KOPT-K1 (cell line): Measurements from ENCODE around the gene MAP1S.

ENCODE experiments used
- H3K27ac ChIP-seq: fragments of 200-600 bp; sonication (generic); 2 replicates; pipeline ENCODE4 v1.5.1; 2016; ENCODE audit warnings: antibody characterized with exemption, mild to moderate bottlenecking, low read depth, low read length; ENCODE audit not compliant: poor library complexity, severe bottlenecking
- H3K36me3 ChIP-seq: fragments of 200-600 bp; sonication (generic); 2 replicates; pipeline ENCODE4 v1.5.1; 2017; ENCODE audit warnings: antibody characterized with exemption, mild to moderate bottlenecking, low read length, moderate library complexity; ENCODE audit not compliant: insufficient read depth
- H3K9me3 ChIP-seq: fragments of 200-600 bp; sonication (generic); 2 replicates; pipeline ENCODE4 v1.5.1; 2017; ENCODE audit warnings: antibody characterized with exemption, low read length, mild to moderate bottlenecking; ENCODE audit not compliant: insufficient read depth, poor library complexity, severe bottlenecking

The MAP1S gene

DNA sequence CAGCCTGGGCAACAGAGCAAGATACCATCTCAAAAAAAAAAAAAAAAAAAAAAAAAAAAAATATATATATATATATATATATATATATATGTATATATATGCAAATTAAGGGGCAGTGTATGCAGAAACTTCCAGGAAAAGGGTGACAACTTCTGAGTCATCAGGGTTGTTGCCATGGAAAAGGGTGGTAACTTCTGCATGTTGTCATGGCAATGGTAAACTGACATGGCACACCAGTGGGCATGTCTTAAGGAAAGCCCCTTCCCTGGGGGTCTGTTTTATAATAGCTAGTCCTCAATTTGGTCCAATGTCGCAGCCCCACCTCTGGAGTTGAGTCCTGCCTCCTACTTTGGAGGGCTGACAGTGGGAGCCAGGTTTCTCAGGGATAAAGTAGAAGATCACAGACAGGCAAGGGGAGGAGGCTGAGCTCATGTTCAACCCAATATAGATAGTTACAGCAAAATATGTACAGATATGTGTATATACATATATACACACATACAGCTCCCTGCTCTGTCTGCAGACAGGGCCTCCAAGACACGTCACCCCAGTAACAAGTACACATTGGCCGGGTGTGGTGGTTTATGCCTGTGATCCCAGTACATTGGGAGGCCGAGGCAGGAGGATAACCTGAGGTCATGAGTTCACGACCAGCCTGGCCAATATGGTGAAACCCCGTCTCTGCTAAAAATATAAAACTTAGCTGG lies 24.7 kb downstream of the MAP1S start:
- Histone ChIP-seq H3K9me3 (no peaks in the 10 kb centered on the region), H3K36me3 (no peaks in the 10 kb centered on the region; the same call in 1 of the 2 replicates), H3K27ac (no peak overlapping the region)

DNA sequence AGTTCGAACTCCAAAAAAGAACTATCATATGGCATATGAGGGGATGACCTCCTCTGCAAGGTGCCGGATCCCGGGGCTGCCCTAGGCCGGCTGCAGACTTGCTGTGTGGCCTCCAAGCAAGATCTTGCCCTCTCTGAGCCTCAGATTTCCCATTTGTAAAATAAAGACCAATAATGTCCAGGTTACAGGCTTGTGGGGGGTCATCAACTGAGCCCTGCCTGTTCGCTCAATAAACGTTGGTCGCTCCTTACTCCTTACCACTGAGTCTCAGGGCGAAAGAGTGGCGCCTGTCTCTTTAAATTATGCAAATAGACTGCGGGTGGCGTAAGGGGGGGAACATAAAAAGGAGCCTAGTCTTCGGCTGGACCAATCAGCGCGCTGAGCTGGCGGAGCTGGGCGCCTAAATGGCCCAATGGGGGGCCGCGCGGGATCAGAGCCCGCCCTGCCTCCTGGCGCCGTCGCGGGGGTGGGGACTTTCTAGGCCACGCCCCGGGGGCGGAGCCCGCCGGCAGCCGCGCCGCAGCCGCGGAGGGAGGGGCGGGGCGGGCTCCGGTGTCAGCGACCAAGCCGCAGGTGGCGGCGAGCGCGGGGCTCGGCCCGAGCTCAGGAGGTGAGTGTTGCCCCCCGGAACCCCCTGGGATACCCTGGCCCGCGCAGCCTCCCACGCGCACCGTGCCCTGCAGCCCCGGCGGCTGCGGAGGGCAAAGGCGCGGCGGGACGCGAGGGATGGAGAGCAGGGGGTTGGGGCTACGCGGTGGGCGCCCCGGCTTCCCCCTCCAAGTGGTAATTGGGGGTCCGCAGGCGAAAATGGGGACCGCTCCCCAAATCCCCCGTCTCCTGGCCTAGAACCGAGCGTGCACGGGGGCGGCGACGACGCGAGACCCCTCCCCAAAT lies 28.2 kb downstream of the MAP1S start:
- no peaks in the 10 kb centered on the region for H3K9me3 ChIP-seq
- no peaks in the 10 kb centered on the region for H3K36me3 ChIP-seq
- H3K27ac ChIP-seq = peak overlapping the region; percentile 59

DNA sequence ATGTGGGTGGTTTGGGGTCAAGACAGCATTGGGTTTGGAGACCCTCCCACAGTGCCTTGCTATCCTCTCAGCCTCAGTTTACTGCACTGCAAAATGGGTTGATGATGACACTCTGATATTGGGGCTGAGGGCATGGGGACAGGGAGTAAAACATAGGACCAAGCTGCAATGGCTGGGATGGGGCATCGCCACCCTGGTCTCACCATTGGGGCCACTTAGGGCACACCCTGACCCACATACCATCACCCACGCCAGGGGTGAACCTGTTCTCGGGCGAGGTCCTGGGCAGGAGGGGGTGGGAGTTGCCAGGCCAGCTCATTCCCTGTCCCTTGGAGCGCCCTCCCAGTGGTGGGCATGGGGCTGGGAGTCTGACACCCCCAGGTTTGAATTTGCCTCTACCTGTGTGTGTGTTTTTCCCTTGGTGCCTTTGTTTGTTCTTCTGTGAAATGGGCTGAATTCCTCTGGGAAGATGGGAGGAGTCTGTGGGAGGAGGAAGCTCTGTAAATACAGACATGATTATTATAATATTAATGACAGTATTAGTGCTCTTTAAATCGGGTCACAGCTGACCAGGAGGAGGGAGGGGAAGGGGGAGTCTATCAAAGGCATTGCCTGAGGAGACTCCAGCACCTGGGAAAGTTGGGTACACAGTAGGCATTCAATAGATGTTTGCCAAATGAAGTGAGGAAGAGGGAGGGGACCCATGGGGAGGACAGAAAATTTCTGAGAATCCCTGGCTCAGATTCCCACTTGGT lies 29.8 kb downstream of the MAP1S start:
- Histone ChIP-seq H3K9me3 (no peaks in the 10 kb centered on the region), H3K27ac (peak overlapping the region; percentile 92), H3K36me3 (peaks cover 3% of the 10 kb centered on the region; the same call in 1 of the 2 replicates)

DNA sequence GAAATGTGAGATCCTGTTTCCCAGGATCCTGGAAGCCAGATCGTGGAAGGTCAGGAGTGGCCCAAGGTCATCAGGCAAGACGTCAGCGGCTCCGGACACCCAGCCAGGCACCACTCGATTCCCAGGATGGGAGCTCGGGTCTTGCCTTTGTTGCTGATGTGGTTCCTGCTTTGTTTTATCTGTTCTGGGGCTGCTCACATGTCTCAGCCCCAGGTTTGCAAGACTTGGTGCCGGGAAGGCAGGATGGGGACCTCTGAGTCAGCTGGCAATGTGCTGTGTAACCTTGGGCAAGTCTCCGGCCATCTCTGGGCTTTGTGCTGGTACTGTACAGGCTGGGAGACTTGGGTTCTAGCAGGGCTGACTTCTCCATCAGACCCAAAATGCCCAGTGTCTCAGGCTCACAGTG lies 30.6 kb downstream of the MAP1S start:
- Histone ChIP-seq H3K36me3 (peaks cover 12% of the 10 kb centered on the region), H3K9me3 (no peaks in the 10 kb centered on the region), H3K27ac (peak overlapping the region; percentile 92)

DNA sequence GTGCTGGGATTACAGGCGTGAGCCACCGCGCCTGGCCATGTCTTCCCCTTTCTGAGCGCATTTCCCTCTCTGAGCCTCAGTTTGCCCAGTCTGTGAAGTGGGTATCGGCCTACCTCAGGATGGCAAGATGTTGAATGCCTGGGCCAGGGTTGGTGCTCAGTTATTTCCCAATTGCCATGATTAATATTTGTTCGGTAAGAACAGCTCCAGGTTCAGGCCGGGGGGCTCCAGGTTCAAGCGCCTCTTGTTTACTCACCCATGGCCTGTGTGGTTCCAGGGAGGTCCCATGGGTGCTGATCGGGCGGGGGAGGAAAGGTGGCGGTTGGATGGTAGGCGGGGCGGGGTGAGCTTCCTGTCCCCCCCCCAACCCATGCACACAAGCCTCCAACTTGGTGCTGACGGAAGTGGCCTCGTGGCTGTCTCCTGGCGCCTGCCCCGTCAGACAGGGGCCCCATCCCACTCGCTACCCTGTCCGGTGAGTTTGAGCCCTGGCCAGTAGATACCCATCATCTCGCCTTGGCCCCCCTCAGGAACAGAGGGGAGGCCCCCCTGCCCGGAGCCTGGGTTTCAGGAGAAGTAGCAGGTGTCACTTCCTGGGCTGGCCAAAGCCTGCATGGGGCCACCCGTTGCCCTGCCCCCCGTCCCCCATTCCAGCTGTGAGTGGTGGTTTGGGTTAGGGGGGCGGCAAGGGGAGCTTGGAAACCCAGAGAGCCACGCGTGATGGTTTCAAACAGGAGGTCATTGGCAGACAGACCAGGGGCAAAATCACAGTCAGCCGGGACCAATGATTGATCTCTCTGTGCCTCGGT lies 32.0 kb downstream of the MAP1S start, which contains the start of gene FCHO1:
Gene FCHO1 (plus strand): TSS at position 375 of the 809 bp plus-strand sequence. CDS start 3,688 bp downstream, outside the sequence.
- Histone ChIP-seq H3K27ac (peak within 1 kb of the TSS; percentile 92), H3K9me3 (no peaks in the 10 kb centered on the region), H3K36me3 (peaks cover 25% of the 10 kb centered on the region)

DNA sequence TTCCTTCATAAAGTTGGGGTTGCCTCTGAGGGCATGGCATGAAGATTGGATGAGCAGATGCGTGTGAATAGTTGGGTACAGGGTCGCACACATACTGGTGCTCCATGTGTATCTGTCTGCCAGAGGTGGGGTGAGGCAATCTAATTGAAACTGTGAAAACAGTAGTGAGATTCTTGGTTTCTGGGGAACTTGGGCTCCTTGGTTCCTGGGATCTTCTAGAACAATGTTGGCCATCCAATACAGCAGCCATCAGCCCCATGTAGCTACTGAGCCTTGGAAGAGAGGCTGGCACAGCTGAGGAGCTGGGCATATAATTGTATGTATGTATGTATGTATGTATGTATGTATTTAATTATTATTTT lies 32.6 kb downstream of the MAP1S start:
- H3K9me3 ChIP-seq = no peaks in the 10 kb centered on the region
- peak overlapping the region; percentile 92 for H3K27ac ChIP-seq
- peaks cover 31% of the 10 kb centered on the region for H3K36me3 ChIP-seq

DNA sequence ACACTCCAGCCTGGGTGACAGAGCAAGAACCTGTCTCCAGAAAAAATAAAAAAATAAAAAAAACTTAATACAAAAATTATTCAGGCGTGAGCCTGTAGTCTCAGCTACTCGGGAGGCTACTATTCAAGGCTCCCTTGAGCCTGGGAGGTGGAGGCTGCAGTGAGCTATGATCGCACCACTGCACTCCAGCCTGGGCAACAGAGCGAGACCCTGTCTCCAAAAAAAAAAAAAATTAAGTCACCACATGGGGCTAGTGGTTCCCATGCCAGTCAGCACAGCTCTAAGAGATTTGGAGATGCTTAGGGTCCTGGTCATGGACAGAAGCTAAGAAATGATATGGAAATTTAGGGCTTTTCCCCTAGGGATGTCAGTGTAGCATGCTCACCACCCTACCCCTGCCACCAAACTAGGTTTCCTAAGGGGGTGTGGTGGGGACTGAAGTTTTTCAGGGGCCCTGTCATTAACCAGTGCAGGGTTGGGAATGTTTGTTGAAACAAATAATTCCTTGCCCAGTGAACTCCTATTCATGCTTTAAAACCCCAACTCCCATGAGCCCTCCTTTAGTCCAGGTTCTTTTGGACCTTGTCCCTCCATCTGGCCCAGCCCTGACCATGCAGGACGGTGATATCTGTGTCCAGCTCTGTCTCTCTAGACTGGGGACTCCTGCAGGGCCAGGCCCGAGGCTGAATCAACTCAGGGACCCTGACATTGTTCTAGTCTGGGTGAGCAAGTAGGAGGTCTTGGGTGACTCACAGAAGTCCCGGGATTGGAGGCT lies 33.8 kb downstream of the MAP1S start:
- no peak overlapping the region for H3K27ac ChIP-seq
- peaks cover 39% of the 10 kb centered on the region for H3K36me3 ChIP-seq
- no peaks in the 10 kb centered on the region for H3K9me3 ChIP-seq

DNA sequence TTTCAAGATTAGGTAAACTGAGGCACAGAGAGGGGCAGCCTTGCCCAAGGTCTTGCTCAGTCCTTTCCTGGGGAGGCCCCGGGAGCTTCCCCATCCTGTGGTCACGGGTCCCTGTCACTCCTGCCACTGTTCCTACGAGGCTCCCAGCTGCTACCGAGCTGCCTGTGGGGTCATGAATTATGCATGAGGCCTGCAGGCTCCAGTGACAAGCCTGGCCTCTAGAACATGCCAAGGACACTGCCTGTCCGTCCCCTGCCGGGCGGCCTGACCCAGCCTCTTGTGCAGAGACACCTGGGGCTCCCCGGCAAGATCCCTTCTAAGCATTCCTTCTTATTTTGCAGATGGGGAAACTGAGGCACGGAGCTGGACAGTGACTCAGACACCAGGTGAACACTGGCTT lies 34.7 kb downstream of the MAP1S start:
- peaks cover 45% of the 10 kb centered on the region for H3K36me3 ChIP-seq
- no peaks in the 10 kb centered on the region for H3K9me3 ChIP-seq
- no peak overlapping the region for H3K27ac ChIP-seq

DNA sequence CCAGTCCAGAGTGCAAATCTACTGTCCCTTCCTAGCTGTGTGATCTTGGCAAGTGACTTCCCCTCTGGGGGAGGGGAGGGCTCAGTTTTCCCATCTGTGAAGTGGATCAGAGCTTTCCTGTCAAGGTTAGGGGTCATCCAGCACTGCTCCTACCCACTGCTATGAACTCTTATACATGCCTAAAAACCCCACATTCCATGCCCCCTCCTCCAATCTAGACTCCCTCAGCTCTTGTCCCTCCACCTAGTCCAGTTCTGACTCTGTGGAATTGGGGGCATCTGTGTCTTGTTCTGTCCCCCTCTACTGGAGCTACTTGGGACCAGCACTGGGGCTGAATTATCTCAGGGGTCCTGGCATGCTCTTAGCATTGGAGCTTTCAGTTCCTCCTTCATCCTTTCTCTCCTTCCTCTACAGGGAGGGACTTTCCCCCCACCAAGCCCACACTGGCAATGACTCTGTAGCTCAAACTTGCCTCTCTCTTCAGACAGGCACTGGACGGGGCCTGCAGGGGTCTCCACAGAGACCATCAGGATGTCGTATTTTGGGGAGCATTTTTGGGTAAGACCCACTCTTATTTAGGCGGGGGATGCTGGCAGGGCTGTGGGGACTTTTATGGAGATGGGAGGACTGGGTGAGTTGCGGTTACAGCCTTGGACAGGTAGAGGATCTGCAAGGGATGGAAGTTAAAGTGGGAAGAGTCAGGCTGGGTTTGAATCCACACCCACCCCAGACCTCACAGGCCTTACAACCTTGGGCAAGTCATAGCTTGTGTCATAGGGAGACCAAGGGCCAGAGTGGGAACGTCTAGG lies 35.6 kb downstream of the MAP1S start:
- no peaks in the 10 kb centered on the region for H3K9me3 ChIP-seq
- no peak overlapping the region for H3K27ac ChIP-seq
- H3K36me3 ChIP-seq = peaks cover 49% of the 10 kb centered on the region

DNA sequence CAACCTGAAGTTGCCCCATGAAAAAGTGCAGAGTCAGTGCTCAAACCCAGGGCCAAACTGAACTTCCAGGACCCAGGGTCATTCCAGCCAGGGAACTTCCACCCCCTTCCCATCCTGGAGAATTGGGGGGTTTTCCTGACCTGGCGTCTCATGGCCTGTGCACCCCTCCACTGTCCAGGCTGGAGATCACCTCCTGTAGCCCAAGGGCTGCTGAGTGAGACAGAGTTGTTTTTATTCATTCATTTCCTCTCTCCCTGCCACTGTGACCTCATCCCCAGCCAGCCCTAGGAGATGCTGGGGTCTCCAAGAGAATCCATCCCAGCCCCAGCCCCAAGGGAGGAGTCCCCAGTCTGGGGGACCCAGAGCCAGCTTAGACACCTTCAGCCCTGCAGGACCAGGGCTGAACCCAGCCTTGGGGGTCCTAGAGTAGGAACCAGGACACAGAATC lies 36.2 kb downstream of the MAP1S start:
- Histone ChIP-seq H3K27ac (no peak overlapping the region), H3K9me3 (no peaks in the 10 kb centered on the region), H3K36me3 (peaks cover 51% of the 10 kb centered on the region)

DNA sequence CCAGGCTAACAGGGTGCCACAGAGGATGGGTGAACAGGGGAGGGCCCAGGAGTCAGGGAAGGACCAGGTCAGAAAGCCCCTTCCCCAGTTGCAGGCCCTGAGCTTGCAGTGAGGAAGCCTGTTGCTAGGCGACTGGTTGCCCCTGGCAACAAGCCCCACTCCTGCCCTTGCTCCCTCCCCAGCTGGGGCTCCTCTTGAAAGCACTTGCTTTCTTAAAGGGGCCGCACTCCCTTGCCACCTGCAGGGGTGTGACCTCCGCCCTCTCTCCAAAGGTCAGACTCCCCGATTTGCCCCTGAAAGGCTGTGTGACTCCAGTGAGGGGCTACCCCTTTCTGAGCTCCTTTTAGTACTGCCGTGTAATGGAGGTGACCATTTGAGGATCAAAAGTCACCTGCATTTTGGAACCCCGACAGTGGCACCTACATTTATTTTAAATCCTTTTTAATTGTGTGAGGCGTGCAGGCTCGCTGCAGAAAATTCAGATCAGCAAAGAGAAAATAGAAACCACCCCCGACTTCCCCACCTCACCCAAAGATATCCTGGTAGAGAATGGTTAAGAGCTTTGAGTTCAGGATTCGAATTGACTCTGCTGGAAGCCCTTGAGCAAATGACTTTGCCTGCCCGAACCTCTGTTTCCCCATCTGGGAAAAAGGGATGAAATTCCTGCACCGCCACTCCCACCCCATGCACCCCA lies 36.8 kb downstream of the MAP1S start:
- Histone ChIP-seq H3K36me3 (peaks cover 55% of the 10 kb centered on the region), H3K27ac (no peak overlapping the region), H3K9me3 (no peaks in the 10 kb centered on the region)

DNA sequence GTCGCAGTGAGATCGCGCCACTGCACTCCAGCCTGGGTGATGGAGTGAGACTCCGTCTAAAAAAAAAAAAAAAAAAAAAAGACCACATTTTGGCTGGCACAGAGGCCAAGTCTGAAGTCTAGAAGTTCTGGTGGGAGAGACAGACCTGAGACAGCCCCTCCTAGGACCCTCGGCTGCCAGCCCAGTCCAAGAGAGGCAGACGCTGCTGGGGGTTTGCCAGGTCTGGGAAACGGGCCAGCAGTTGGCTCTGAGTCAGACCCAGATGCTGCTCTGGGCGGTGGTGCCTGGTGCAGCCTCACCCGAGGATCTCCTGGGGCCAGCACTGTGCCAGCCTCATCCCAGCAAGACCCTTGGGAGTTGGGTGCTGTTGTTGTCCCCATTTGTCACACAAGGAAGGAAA lies 37.8 kb downstream of the MAP1S start:
- Histone ChIP-seq H3K9me3 (no peaks in the 10 kb centered on the region), H3K27ac (no peak overlapping the region), H3K36me3 (peaks cover 56% of the 10 kb centered on the region)

DNA sequence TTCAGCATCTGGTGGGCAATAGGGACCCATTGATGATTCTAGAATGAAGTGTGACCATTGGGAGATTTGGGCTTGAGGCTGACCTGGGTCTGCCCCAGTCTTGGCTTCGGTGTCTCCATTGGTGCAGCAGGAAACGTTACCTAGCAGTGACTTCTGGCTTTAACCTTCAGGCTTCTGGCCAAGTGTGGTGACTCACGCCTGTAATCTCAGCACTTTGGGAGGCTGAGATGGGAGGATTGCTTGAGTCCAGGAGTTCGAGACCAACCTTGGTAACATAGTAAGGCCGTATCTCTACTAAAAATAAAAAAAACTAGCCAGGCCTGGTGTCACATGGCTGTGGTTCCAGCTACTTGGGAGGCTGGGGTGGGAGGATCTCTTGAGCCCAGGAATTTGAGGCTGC lies 39.2 kb downstream of the MAP1S start:
- no peak overlapping the region for H3K27ac ChIP-seq
- no peaks in the 10 kb centered on the region for H3K9me3 ChIP-seq
- peaks cover 69% of the 10 kb centered on the region for H3K36me3 ChIP-seq
